HCT116 (cell line): Measurements from ENCODE around the gene FAM234B. TPM values are rescaled to one million over a fixed set of nuclear protein-coding genes. Genes with fewer than 3 reads are reported as not detected.

Experiments
- ATAC-seq: fragments of 200-7000 bp; cut with Tn5 transposase; 2 replicates; pipeline ENCODE4 v1.9.1; 2020; ENCODE audit warnings: mild to moderate bottlenecking, moderate library complexity
- BruUV-seq: library from RNA; stranded (reverse); fragments of 400-500 nt; replicated peaks from 2 replicates; lab custom pipeline; 2021; lab: Mats Ljungman, UMichigan
- CTCF ChIA-PET: fragments of 300-600 bp; sonication (Branson Sonifier 250); formaldehyde crosslinking; loops from one replicate; lab custom pipeline; 2021; ENCODE audit warnings: antibody characterized with exemption; lab: Charles Lee
- POLR2A ChIA-PET: fragments of 300-600, 350-600 bp; sonication (Branson Sonifier 250); formaldehyde crosslinking; loops from one replicate; lab custom pipeline; 2021; ENCODE audit warnings: antibody characterized with exemption; lab: Charles Lee
- RAD21 ChIA-PET, 2 experiments: fragments of 300-600 bp; sonication (Branson Sonifier 250); formaldehyde crosslinking; loops; one replicate each; lab custom pipeline; 2023; ENCODE audit warnings: low total read pairs in 2 of 2; ENCODE audit not compliant: uncharacterized antibody in 2 of 2, unreplicated experiment in 2 of 2, low non-redundant PET in 1 of 2; lab: Charles Lee
- DNase-seq: peaks from one replicate; pipeline ENCODE4 v3.0.0-alpha.2; 2010; ENCODE audit warnings: low read depth, low spot score
- H2AFZ ChIP-seq: fragments of 200-600 bp; shearing (Covaris generic), sonication (generic); 2 replicates; pipeline ENCODE4 v1.6.1; 2017; ENCODE audit warnings: low read depth, mixed run types, mixed read lengths, antibody characterized with exemption, low read length; ENCODE audit not compliant: poor library complexity, severe bottlenecking
- H3K27ac ChIP-seq: 2 replicates; pipeline ENCODE4 v1.5.1; 2012; ENCODE audit warnings: low read depth, low read length
- H3K27me3 ChIP-seq: fragments of 200-600 bp; sonication (generic); 2 replicates; pipeline ENCODE4 v1.6.1; 2016; ENCODE audit warnings: mixed run types, low read length, mixed read lengths; ENCODE audit not compliant: insufficient read depth
- H3K36me3 ChIP-seq, 2 experiments: fragments of 200-500 bp in 1 of 2; fragments of 200-600 bp in 1 of 2; sonication (Bioruptor generic) in 1 of 2; sonication (generic) in 1 of 2; 2 replicates each; pipeline versions ENCODE4 v1.5.1 to v1.6.1; 2014 to 2016; ENCODE audit warnings: low read length in 2 of 2, inconsistent platforms in 1 of 2, mixed read lengths in 1 of 2, mixed run types in 1 of 2; ENCODE audit not compliant: insufficient read depth in 2 of 2, control insufficient read depth in 1 of 2
- H3K4me1 ChIP-seq, 2 experiments: fragments of 200-600 bp in 1 of 2; sonication (generic) in 1 of 2; 2 replicates each; pipeline versions ENCODE4 v1.5.1 to v1.6.1; 2012 to 2017; ENCODE audit warnings: low read length in 2 of 2, inconsistent platforms in 1 of 2, mild to moderate bottlenecking in 1 of 2, mixed read lengths in 1 of 2, mixed run types in 1 of 2, moderate library complexity in 1 of 2; ENCODE audit not compliant: insufficient read depth in 2 of 2, control insufficient read depth in 1 of 2
- H3K4me2 ChIP-seq: fragments of 200-600 bp; sonication (generic); 2 replicates; pipeline ENCODE4 v1.6.1; 2017; ENCODE audit warnings: mixed run types, low read length, mixed read lengths
- H3K4me3 ChIP-seq, 2 experiments: fragments of 200-600 bp in 1 of 2; sonication (generic) in 1 of 2; replicated peaks in 1 of 2; 2 replicates each; pipeline ENCODE4 v1.5.1; 2011 to 2016; ENCODE audit warnings: low read length in 2 of 2, control low read depth in 1 of 2, low read depth in 1 of 2, mild to moderate bottlenecking in 1 of 2, mixed read lengths in 1 of 2, mixed run types in 1 of 2
- H3K79me2 ChIP-seq: fragments of 200-600 bp; sonication (generic); 2 replicates; pipeline ENCODE4 v1.6.1; 2017; ENCODE audit warnings: mild to moderate bottlenecking, mixed run types, low read length, moderate library complexity, mixed read lengths; ENCODE audit not compliant: insufficient read depth
- H3K9ac ChIP-seq: fragments of 200-600 bp; sonication (generic); 2 replicates; pipeline ENCODE4 v1.6.1; 2016; ENCODE audit warnings: low read length, mixed read lengths
- H3K9me2 ChIP-seq: fragments of 200-600 bp; sonication (generic), shearing (Covaris generic); 2 replicates; pipeline ENCODE4 v1.6.1; 2017; ENCODE audit warnings: mixed run types, mild to moderate bottlenecking, moderate library complexity; ENCODE audit not compliant: insufficient read depth
- H3K9me3 ChIP-seq, 2 experiments: fragments of 200-500 bp in 1 of 2; fragments of 200-600 bp in 1 of 2; sonication (Bioruptor generic) in 1 of 2; sonication (generic) in 1 of 2; 2 replicates each; pipeline ENCODE4 v1.6.1; 2014 to 2017; ENCODE audit warnings: low read length in 2 of 2, mixed read lengths in 2 of 2, inconsistent platforms in 1 of 2, low read depth in 1 of 2, mild to moderate bottlenecking in 1 of 2, mixed run types in 1 of 2, moderate library complexity in 1 of 2; ENCODE audit not compliant: control insufficient read depth in 1 of 2, insufficient read depth in 1 of 2
- H4K20me1 ChIP-seq: fragments of 200-600 bp; sonication (generic), shearing (Covaris generic); 2 replicates; pipeline ENCODE4 v1.6.1; 2017; ENCODE audit warnings: mixed run types, mild to moderate bottlenecking, moderate library complexity; ENCODE audit not compliant: insufficient read depth
- CBX3 ChIP-seq: IDR thresholded peaks from 2 replicates; pipeline ENCODE4 v1.6.1; 2012; ENCODE audit warnings: low read depth
- CEBPB ChIP-seq: IDR thresholded peaks from 2 replicates; pipeline ENCODE4 v1.6.1; 2012; ENCODE audit warnings: low read depth
- EGR1 ChIP-seq: IDR thresholded peaks from 2 replicates; pipeline ENCODE4 v1.6.1; 2012; ENCODE audit warnings: low read depth
- ELF1 ChIP-seq: IDR thresholded peaks from 2 replicates; pipeline ENCODE4 v1.6.1; 2012; ENCODE audit warnings: low read depth, borderline replicate concordance
- EZH2 ChIP-seq: fragments of 200-600 bp; sonication (generic); IDR thresholded peaks from 2 replicates; pipeline ENCODE4 v1.6.1; 2017; ENCODE audit warnings: antibody characterized with exemption, mixed run types
- FOSL1 ChIP-seq: IDR thresholded peaks from 2 replicates; pipeline ENCODE4 v1.6.1; 2012; ENCODE audit warnings: low read depth
- JUND ChIP-seq: IDR thresholded peaks from 2 replicates; pipeline ENCODE4 v1.6.1; 2012
- MAX ChIP-seq: IDR thresholded peaks from 2 replicates; pipeline ENCODE4 v1.6.1; 2012
- POLR2A ChIP-seq: IDR thresholded peaks from 2 replicates; pipeline ENCODE4 v1.7.0; 2011; ENCODE audit warnings: borderline replicate concordance; ENCODE audit not compliant: insufficient read depth, insufficient read length; ENCODE audit errors: extremely low read depth
- POLR2AphosphoS5 ChIP-seq: IDR thresholded peaks from 2 replicates; pipeline ENCODE4 v1.6.1; 2011; ENCODE audit warnings: mild to moderate bottlenecking, low read depth, low read length, moderate library complexity
- RAD21 ChIP-seq: IDR thresholded peaks from 2 replicates; pipeline ENCODE4 v1.6.1; 2012; ENCODE audit warnings: low read depth, mild to moderate bottlenecking
- SP1 ChIP-seq: IDR thresholded peaks from 2 replicates; pipeline ENCODE4 v1.6.1; 2012; ENCODE audit warnings: low read depth
- TCF7L2 ChIP-seq: IDR thresholded peaks from 2 replicates; pipeline ENCODE4 v1.7.0; 2011; ENCODE audit warnings: borderline replicate concordance, inconsistent platforms; ENCODE audit not compliant: insufficient read depth, insufficient read length; ENCODE audit errors: extremely low read depth
- ZFX ChIP-seq: fragments of 450-650 bp; IDR thresholded peaks from 2 replicates; pipeline ENCODE4 v1.6.1; 2017
- intact Hi-C: fragments of 100-400 bp; cut with micrococcal nuclease; formaldehyde crosslinking; loops from 2 replicates; pipeline ENCODE4 v1.10.0; 2022
- total RNA-seq: library from RNA; stranded (reverse); gene quantifications from one replicate; pipeline ENCODE4 v1.2.1, GENCODE V29; 2021; ENCODE audit not compliant: unreplicated experiment
- TF ChIP-seq, protein P1 (sequence below): IDR thresholded peaks from 2 replicates; pipeline ENCODE4 v1.6.1; 2012

FAM234B gene
- total RNA-seq, 1 experiment from 2014 or later = 15.9 TPM

DNA sequence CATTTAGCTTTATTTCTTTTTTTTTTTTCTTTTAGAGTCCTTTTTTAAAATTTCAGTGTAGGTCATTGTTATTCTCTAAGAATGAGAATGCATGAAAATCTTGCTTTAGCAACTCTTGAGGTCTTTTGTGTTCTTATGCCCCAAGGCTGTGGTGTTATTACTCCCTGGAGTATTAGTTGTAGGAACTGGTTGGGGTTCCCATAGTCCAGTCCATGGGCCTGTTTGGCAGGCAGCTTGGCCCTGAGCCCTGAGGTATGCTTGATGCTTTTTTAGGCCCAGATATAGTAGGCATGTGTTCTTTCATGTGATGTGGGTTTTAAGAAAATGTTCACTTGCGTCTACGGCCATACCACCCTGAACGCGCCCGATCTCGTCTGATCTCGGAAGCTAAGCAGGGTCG is 1.6 kb downstream of the FAM234B start:
- BruUV-seq = no TSS peak
- DNase-seq = no peak
- no peaks in the 10 kb centered on the region for H3K36me3 ChIP-seq
- H3K4me1 ChIP-seq = peaks cover 5 to 14% of the 10 kb centered on the region in 2 experiments; a peak in 3 of 4 replicates
- no peak overlapping the region for H2AFZ ChIP-seq
- TF ChIP-seq EZH2 (no peak), TCF7L2 (no peak), SP1 (no peak), MAX (no peak), CEBPB (no peak), JUND (no peak), ELF1 (no peak), CBX3 (no peak), RAD21 (no peak), POLR2A (no peak), POLR2AphosphoS5 (no peak), EGR1 (no peak), FOSL1 (no peak), ZFX (no peak)
- TF ChIP-seq, protein P1, sequence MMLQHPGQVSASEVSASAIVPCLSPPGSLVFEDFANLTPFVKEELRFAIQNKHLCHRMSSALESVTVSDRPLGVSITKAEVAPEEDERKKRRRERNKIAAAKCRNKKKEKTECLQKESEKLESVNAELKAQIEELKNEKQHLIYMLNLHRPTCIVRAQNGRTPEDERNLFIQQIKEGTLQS = no peak
- TF ChIP-seq, all 23 proteins: peak for 0
- ChIA-PET RAD21 (no interaction called here), POLR2A (interaction anchor here (0.7 kb wide), 1 partner anchor 150 kb away, joined by 3 read pairs; the partner anchor contains the start of gene EMP1), CTCF (interaction anchor here (0.7 to 1.3 kb wide), 3 partner anchors 21 to 234 kb away, joined by 3 read pairs; no protein-coding TSS in a partner anchor)
- Histone ChIP-seq H3K9me2 (no peaks in the 10 kb centered on the region), H3K79me2 (peaks cover 5% of the 10 kb centered on the region), H3K27ac (no peak overlapping the region), H3K4me2 (no peak overlapping the region; the same call in 1 of the 2 replicates), H3K4me3 (no peak overlapping the region), H4K20me1 (no peaks in the 10 kb centered on the region), H3K9me3 (no peaks in the 10 kb centered on the region), H3K27me3 (no peaks in the 10 kb centered on the region), H3K9ac (no peak overlapping the region)
- no peak for ATAC-seq
- intact Hi-C loops = no loop called here
